ENCODE data around the gene MTURN.

The MTURN gene

DNA sequence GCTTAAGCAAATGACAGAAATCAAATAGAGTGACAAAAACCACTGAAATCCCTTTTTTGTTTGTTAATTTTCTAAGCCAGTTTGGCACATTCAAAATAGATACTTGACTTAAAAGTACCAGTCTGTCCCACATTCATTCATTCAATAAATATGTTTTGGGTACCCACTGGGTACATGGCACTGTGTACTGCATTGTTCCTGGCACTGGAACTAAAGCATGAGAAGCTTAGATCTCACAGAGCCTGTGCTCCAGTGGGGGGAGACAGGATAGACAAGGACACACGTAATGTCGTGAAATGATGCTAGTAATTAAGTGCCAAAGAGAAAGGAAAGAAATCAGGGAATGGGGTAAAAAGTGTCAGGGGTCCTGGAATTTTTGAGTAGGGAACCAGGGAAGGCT, 13.0 kb downstream of the MTURN start (continued):
- TF ChIP-seq, protein P1, sequence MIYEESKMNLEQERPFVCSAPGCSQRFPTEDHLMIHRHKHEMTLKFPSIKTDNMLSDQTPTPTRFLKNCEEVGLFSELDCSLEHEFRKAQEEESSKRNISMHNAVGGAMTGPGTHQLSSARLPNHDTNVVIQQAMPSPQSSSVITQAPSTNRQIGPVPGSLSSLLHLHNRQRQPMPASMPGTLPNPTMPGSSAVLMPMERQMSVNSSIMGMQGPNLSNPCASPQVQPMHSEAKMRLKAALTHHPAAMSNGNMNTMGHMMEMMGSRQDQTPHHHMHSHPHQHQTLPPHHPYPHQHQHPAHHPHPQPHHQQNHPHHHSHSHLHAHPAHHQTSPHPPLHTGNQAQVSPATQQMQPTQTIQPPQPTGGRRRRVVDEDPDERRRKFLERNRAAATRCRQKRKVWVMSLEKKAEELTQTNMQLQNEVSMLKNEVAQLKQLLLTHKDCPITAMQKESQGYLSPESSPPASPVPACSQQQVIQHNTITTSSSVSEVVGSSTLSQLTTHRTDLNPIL (CRISPR knock-in tag; IDR thresholded peaks at IDR 0.05; ENCODE audit: low read depth) = no peak
- no peak for TF ChIP-seq ZFP30 (CRISPR knock-in tag; IDR thresholded peaks at IDR 0.05)
- TF ChIP-seq, protein P2, sequence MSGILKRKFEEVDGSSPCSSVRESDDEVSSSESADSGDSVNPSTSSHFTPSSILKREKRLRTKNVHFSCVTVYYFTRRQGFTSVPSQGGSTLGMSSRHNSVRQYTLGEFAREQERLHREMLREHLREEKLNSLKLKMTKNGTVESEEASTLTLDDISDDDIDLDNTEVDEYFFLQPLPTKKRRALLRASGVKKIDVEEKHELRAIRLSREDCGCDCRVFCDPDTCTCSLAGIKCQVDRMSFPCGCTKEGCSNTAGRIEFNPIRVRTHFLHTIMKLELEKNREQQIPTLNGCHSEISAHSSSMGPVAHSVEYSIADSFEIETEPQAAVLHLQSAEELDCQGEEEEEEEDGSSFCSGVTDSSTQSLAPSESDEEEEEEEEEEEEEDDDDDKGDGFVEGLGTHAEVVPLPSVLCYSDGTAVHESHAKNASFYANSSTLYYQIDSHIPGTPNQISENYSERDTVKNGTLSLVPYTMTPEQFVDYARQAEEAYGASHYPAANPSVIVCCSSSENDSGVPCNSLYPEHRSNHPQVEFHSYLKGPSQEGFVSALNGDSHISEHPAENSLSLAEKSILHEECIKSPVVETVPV (CRISPR knock-in tag; IDR thresholded peaks at IDR 0.05) = no peak
- no peak for TF ChIP-seq RARB (CRISPR knock-in tag; IDR thresholded peaks at IDR 0.05)
- no peak for TF ChIP-seq TOX (CRISPR knock-in tag; IDR thresholded peaks at IDR 0.05; ENCODE audit: borderline replicate concordance)
- TF ChIP-seq CSDC2 (CRISPR knock-in tag; IDR thresholded peaks at IDR 0.05) = no peak
- TF ChIP-seq ARNTL (CRISPR knock-in tag; IDR thresholded peaks at IDR 0.05; ENCODE audit: borderline replicate concordance, low read depth) = no peak

DNA sequence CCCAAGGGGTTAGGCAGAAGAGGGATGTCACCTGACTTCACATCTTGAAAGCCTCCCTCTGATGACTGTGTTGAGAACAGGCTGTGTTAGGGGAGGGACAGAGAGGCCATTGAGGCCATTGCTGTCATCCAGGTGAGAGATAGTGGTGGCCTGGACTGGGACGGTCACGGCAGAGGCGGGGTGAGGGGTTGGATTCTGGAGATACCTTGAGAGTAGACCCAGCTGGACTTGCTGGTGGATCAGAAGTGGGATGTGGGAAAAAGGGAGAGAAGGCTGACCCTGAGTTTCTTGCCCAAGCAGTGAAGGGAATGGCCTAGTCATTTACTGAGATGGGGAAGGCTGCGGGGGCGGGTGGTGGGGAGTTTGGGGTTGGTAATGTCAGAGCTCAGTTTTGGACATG, 13.6 kb downstream of the MTURN start:
- no peak for ATAC-seq
- TF ChIP-seq ZFP30 (CRISPR knock-in tag; IDR thresholded peaks at IDR 0.05) (no peak), CSDC2 (CRISPR knock-in tag; IDR thresholded peaks at IDR 0.05) (no peak), ZC3H10 (CRISPR knock-in tag; IDR thresholded peaks at IDR 0.05) (no peak), SNAI2 (CRISPR knock-in tag; IDR thresholded peaks at IDR 0.05) (no peak), ZNF70 (CRISPR knock-in tag; IDR thresholded peaks at IDR 0.05) (no peak), RARB (CRISPR knock-in tag; IDR thresholded peaks at IDR 0.05) (no peak), BACH2 (CRISPR knock-in tag; IDR thresholded peaks at IDR 0.05; ENCODE audit: borderline replicate concordance) (no peak), ISL1 (CRISPR knock-in tag; IDR thresholded peaks at IDR 0.05) (no peak), ARNTL (CRISPR knock-in tag; IDR thresholded peaks at IDR 0.05; ENCODE audit: borderline replicate concordance, low read depth) (no peak)
- TF ChIP-seq, protein P3, sequence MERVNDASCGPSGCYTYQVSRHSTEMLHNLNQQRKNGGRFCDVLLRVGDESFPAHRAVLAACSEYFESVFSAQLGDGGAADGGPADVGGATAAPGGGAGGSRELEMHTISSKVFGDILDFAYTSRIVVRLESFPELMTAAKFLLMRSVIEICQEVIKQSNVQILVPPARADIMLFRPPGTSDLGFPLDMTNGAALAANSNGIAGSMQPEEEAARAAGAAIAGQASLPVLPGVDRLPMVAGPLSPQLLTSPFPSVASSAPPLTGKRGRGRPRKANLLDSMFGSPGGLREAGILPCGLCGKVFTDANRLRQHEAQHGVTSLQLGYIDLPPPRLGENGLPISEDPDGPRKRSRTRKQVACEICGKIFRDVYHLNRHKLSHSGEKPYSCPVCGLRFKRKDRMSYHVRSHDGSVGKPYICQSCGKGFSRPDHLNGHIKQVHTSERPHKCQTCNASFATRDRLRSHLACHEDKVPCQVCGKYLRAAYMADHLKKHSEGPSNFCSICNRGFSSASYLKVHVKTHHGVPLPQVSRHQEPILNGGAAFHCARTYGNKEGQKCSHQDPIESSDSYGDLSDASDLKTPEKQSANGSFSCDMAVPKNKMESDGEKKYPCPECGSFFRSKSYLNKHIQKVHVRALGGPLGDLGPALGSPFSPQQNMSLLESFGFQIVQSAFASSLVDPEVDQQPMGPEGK (CRISPR knock-in tag; IDR thresholded peaks at IDR 0.05; ENCODE audit: borderline replicate concordance) = no peak
- TF ChIP-seq, protein P4, sequence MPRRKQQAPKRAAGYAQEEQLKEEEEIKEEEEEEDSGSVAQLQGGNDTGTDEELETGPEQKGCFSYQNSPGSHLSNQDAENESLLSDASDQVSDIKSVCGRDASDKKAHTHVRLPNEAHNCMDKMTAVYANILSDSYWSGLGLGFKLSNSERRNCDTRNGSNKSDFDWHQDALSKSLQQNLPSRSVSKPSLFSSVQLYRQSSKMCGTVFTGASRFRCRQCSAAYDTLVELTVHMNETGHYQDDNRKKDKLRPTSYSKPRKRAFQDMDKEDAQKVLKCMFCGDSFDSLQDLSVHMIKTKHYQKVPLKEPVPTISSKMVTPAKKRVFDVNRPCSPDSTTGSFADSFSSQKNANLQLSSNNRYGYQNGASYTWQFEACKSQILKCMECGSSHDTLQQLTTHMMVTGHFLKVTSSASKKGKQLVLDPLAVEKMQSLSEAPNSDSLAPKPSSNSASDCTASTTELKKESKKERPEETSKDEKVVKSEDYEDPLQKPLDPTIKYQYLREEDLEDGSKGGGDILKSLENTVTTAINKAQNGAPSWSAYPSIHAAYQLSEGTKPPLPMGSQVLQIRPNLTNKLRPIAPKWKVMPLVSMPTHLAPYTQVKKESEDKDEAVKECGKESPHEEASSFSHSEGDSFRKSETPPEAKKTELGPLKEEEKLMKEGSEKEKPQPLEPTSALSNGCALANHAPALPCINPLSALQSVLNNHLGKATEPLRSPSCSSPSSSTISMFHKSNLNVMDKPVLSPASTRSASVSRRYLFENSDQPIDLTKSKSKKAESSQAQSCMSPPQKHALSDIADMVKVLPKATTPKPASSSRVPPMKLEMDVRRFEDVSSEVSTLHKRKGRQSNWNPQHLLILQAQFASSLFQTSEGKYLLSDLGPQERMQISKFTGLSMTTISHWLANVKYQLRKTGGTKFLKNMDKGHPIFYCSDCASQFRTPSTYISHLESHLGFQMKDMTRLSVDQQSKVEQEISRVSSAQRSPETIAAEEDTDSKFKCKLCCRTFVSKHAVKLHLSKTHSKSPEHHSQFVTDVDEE (CRISPR knock-in tag; IDR thresholded peaks at IDR 0.05) = no peak
- TF ChIP-seq, protein P5, sequence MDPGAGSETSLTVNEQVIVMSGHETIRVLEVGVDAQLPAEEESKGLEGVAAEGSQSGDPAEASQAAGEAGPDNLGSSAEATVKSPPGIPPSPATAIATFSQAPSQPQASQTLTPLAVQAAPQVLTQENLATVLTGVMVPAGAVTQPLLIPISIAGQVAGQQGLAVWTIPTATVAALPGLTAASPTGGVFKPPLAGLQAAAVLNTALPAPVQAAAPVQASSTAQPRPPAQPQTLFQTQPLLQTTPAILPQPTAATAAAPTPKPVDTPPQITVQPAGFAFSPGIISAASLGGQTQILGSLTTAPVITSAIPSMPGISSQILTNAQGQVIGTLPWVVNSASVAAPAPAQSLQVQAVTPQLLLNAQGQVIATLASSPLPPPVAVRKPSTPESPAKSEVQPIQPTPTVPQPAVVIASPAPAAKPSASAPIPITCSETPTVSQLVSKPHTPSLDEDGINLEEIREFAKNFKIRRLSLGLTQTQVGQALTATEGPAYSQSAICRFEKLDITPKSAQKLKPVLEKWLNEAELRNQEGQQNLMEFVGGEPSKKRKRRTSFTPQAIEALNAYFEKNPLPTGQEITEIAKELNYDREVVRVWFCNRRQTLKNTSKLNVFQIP (CRISPR knock-in tag; IDR thresholded peaks at IDR 0.05; ENCODE audit: borderline replicate concordance, low read depth) = no peak

DNA sequence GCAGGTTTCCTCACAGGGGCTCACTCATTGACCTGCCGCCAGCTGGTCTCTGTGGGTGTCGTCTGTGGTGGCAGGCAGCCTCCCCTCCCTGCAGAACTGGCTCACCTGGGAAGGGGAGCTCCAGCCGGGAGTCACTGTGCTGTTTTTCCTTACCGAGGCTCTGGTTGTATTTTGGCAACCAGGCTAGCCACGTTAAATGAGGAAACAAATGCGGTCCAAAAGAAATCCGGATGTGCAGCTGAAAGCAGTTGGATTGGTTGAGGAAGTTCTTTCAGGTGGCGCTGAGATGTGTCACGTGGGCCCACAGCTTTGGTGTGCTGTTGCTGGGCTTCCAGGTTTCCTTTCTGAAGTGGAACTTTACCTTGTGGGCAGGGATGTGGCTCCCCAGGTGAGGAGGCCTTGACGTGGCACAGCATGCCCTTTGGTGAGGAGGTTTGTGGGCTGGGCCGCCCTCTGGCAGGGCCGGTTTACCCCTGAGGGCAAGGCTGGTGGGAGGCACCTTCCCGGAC, 14.2 kb downstream of the MTURN start:
- ATAC-seq = no peak

More for the DNA sequence above, 14.2 kb downstream of the MTURN start:
- TF ChIP-seq ZFP3 (CRISPR knock-in tag; IDR thresholded peaks at IDR 0.05) (no peak), ZNF70 (CRISPR knock-in tag; IDR thresholded peaks at IDR 0.05) (no peak), CSDC2 (CRISPR knock-in tag; IDR thresholded peaks at IDR 0.05) (no peak), ZNF8 (CRISPR knock-in tag; IDR thresholded peaks at IDR 0.05) (no peak), TOX (CRISPR knock-in tag; IDR thresholded peaks at IDR 0.05; ENCODE audit: borderline replicate concordance) (no peak), ESRRG (CRISPR knock-in tag; IDR thresholded peaks at IDR 0.05) (no peak), PPARA (CRISPR knock-in tag; IDR thresholded peaks at IDR 0.05; ENCODE audit: borderline replicate concordance) (no peak)
- TF ChIP-seq, protein P2 (CRISPR knock-in tag; IDR thresholded peaks at IDR 0.05) = no peak
- TF ChIP-seq, protein P1 (CRISPR knock-in tag; IDR thresholded peaks at IDR 0.05; ENCODE audit: low read depth) = no peak
- TF ChIP-seq, protein P3 (CRISPR knock-in tag; IDR thresholded peaks at IDR 0.05; ENCODE audit: borderline replicate concordance) = no peak
